H1 (cell line): ENCODE data around the gene SBNO2. TPM values are rescaled to one million over a fixed set of nuclear protein-coding genes. Genes with fewer than 3 reads are reported as not detected.

ENCODE experiments used
- BCL11A ChIP-seq, 2 experiments: IDR thresholded peaks; one replicate each; pipeline ENCODE4 v1.6.1; 2011; ENCODE audit warnings: low read depth in 2 of 2, low read length in 2 of 2, mild to moderate bottlenecking in 2 of 2
- CEBPB ChIP-seq: IDR thresholded peaks from 2 replicates; pipeline ENCODE4 v1.6.1; 2012; ENCODE audit warnings: low read depth, low read length
- HDAC2 ChIP-seq, 2 experiments: fragments of 300-600 bp in 1 of 2; sonication (generic) in 1 of 2; IDR thresholded peaks; 2 replicates each; pipeline ENCODE4 v1.6.1; 2011 to 2012; ENCODE audit warnings: low read depth in 2 of 2, low read length in 2 of 2, mild to moderate bottlenecking in 2 of 2, moderate library complexity in 2 of 2, borderline replicate concordance in 1 of 2, inconsistent platforms in 1 of 2
- POLR2AphosphoS5 ChIP-seq: IDR thresholded peaks from 2 replicates; pipeline ENCODE4 v1.6.1; 2011; ENCODE audit warnings: low read depth, low read length
- SP2 ChIP-seq: IDR thresholded peaks from 2 replicates; pipeline ENCODE4 v1.6.1; 2012; ENCODE audit warnings: mild to moderate bottlenecking, low read length, inconsistent platforms
- YY1 ChIP-seq: IDR thresholded peaks from 2 replicates; pipeline ENCODE4 v1.6.1; 2011; ENCODE audit warnings: low read depth, mild to moderate bottlenecking, low read length
- polyA plus RNA-seq, 7 experiments: library from polyadenylated mRNA; depleted of rRNA in 3 of 7; stranded (reverse) in 5 of 7; unstranded in 2 of 7; fragments of >200 nt in 5 of 7; fragments of 200-250 nt in 2 of 7; gene quantifications; 1 replicate in 5 of 7; 2 replicates in 1 of 7; 4 replicates in 1 of 7; pipeline versions ENCODE4 v1.2.1 to v1.2.3, GENCODE V29; 2011 to 2013; ENCODE audit warnings: missing spikeins in 2 of 7, mixed read lengths in 2 of 7
- total RNA-seq: library from RNA; stranded (reverse); fragmentation: NEBNext Ultra II Directional; extraction: Animal tissue kit (Norgen Biotek cat#: 25700); gene quantifications from 2 replicates; pipeline ENCODE4 v1.2.1, GENCODE V29; 2021
- TF ChIP-seq, protein P1 (sequence below): fragments of 300-600 bp; sonication (generic); IDR thresholded peaks from 2 replicates; pipeline ENCODE4 v1.7.1; 2012; ENCODE audit warnings: low read length, moderate library complexity, mild to moderate bottlenecking, inconsistent platforms; ENCODE audit not compliant: insufficient replicate concordance

SBNO2 gene
- total and polyA plus RNA-seq, 2 of the 8 experiments (the other 6 are each of a cell fraction or from before 2014, with no cell fraction given): 12.2 to 31.4 TPM

DNA sequence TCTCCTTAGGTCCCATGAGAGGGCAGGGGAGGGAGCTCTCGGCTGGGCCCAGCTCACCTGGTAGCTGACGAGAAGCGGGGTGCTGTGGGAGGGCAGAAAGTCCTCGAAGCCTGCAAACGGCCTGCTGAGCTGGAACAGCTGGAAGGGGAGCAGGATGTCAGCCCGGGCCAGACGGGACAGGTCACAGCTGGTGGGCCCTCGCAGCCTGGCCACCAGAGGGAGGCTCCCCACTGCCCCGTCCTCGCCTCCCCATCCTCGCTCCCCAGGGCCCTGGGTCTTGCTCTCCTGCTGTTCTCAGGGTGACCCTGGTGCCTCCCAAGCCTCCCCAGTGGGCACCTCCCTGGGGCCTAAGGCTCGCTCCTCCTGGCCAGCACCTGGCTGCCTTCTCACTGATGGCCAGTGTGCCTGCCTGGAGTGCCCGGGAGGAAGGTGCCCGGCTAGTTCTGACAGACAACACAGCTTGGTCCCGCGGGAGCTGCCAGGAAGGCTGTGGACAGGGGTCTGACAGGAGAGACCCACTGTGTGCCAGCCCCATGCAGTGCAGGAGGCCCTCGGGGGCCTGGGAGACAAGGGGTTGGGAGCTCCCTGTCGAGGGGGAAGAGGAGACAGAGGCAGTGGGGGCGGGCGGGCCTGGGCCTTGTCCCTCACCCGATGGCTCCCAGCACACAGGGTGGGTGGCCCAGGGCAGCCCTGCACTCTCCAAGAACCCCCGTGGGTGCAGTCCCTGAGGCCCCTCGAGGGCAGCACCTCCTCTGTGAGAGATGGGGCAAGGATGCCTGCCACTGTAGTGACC lies 50.0 kb downstream of the SBNO2 start (continued):
- TF ChIP-seq BCL11A (IDR thresholded peaks at IDR 0.05; ENCODE audit: low read depth in 2 of 2, low read length in 2 of 2) (no peak), HDAC2 (IDR thresholded peaks at IDR 0.05; ENCODE audit: borderline replicate concordance in 1 of 2, low read depth in 2 of 2, low read length in 2 of 2) (no peak), POLR2AphosphoS5 (no peak), YY1 (no peak), SP2 (no peak), CEBPB (no peak)
- TF ChIP-seq, protein P1, sequence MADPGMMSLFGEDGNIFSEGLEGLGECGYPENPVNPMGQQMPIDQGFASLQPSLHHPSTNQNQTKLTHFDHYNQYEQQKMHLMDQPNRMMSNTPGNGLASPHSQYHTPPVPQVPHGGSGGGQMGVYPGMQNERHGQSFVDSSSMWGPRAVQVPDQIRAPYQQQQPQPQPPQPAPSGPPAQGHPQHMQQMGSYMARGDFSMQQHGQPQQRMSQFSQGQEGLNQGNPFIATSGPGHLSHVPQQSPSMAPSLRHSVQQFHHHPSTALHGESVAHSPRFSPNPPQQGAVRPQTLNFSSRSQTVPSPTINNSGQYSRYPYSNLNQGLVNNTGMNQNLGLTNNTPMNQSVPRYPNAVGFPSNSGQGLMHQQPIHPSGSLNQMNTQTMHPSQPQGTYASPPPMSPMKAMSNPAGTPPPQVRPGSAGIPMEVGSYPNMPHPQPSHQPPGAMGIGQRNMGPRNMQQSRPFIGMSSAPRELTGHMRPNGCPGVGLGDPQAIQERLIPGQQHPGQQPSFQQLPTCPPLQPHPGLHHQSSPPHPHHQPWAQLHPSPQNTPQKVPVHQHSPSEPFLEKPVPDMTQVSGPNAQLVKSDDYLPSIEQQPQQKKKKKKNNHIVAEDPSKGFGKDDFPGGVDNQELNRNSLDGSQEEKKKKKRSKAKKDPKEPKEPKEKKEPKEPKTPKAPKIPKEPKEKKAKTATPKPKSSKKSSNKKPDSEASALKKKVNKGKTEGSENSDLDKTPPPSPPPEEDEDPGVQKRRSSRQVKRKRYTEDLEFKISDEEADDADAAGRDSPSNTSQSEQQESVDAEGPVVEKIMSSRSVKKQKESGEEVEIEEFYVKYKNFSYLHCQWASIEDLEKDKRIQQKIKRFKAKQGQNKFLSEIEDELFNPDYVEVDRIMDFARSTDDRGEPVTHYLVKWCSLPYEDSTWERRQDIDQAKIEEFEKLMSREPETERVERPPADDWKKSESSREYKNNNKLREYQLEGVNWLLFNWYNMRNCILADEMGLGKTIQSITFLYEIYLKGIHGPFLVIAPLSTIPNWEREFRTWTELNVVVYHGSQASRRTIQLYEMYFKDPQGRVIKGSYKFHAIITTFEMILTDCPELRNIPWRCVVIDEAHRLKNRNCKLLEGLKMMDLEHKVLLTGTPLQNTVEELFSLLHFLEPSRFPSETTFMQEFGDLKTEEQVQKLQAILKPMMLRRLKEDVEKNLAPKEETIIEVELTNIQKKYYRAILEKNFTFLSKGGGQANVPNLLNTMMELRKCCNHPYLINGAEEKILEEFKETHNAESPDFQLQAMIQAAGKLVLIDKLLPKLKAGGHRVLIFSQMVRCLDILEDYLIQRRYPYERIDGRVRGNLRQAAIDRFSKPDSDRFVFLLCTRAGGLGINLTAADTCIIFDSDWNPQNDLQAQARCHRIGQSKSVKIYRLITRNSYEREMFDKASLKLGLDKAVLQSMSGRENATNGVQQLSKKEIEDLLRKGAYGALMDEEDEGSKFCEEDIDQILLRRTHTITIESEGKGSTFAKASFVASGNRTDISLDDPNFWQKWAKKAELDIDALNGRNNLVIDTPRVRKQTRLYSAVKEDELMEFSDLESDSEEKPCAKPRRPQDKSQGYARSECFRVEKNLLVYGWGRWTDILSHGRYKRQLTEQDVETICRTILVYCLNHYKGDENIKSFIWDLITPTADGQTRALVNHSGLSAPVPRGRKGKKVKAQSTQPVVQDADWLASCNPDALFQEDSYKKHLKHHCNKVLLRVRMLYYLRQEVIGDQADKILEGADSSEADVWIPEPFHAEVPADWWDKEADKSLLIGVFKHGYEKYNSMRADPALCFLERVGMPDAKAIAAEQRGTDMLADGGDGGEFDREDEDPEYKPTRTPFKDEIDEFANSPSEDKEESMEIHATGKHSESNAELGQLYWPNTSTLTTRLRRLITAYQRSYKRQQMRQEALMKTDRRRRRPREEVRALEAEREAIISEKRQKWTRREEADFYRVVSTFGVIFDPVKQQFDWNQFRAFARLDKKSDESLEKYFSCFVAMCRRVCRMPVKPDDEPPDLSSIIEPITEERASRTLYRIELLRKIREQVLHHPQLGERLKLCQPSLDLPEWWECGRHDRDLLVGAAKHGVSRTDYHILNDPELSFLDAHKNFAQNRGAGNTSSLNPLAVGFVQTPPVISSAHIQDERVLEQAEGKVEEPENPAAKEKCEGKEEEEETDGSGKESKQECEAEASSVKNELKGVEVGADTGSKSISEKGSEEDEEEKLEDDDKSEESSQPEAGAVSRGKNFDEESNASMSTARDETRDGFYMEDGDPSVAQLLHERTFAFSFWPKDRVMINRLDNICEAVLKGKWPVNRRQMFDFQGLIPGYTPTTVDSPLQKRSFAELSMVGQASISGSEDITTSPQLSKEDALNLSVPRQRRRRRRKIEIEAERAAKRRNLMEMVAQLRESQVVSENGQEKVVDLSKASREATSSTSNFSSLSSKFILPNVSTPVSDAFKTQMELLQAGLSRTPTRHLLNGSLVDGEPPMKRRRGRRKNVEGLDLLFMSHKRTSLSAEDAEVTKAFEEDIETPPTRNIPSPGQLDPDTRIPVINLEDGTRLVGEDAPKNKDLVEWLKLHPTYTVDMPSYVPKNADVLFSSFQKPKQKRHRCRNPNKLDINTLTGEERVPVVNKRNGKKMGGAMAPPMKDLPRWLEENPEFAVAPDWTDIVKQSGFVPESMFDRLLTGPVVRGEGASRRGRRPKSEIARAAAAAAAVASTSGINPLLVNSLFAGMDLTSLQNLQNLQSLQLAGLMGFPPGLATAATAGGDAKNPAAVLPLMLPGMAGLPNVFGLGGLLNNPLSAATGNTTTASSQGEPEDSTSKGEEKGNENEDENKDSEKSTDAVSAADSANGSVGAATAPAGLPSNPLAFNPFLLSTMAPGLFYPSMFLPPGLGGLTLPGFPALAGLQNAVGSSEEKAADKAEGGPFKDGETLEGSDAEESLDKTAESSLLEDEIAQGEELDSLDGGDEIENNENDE: no peak
